ENCODE results near the gene LRRC71. TPM values are rescaled to one million over a fixed set of nuclear protein-coding genes. Genes with fewer than 3 reads are reported as not detected.

LRRC71 gene
- total and polyA plus RNA-seq, 2 of the 13 experiments (the other 11 are each of a cell fraction or from before 2014, with no cell fraction given): not detected

- Histone ChIP-seq H3K4me1 (ENCODE audit: insufficient read depth, low read length) (peaks cover 28% of the 10 kb centered on the region), H3K4me3 (replicated peaks in 1 of 3; ENCODE audit: insufficient read depth in 1 of 3, low read depth in 2 of 3, low read length in 3 of 3) (no peak overlapping the region), H3K27me3 (ENCODE audit: control insufficient read depth in 1 of 2, insufficient read depth in 2 of 2, low read length in 2 of 2) (peaks cover 4 to 72% of the 10 kb centered on the region in 2 experiments; a peak in 4 of 5 replicates), H2AFZ (ENCODE audit: low read length) (no peak overlapping the region), H3K9ac (ENCODE audit: insufficient read depth, low read depth, low read length) (no peak overlapping the region), H3K79me2 (ENCODE audit: insufficient read depth, low read length) (no peaks in the 10 kb centered on the region), H4K20me1 (ENCODE audit: insufficient read depth, low read length) (no peaks in the 10 kb centered on the region), H3K27ac (ENCODE audit: extremely low read length, insufficient read depth, low read length) (no peak overlapping the region), H3K4me2 (ENCODE audit: low read depth, low read length) (no peak overlapping the region), H3K36me3 (replicated peaks in 1 of 2; ENCODE audit: control insufficient read depth in 1 of 2, insufficient read depth in 2 of 2, low read length in 2 of 2) (no peaks in the 10 kb centered on the region), H3K9me3 (ENCODE audit: low read length) (no peaks in the 10 kb centered on the region)
- 41% methylated on average over 5 of the region's 12 CpGs for WGBS (ENCODE audit: low lambda C conversion rate)
- DNase-seq (ENCODE audit: low spot score): no peak
- ChIA-PET CTCF (ENCODE audit: low intra/inter-chr PET ratio, low total read pairs) (no interaction called here), POLR2A (no interaction called here)
- no peak for FAIRE-seq
- intact Hi-C loops (cut with micrococcal nuclease; ENCODE audit: unreplicated experiment): no loop called here
- no peak for ATAC-seq
- BruUV-seq (replicated peaks): no TSS peak
- no peak for TF ChIP-seq ZFY (CRISPR knock-in tag; IDR thresholded peaks at IDR 0.05)
- TF ChIP-seq EZH2 (conservative IDR thresholded peaks at IDR 0.05; ENCODE audit: low read depth, low read length): 0 out of 2 replicates have a peak, but pooled peaks have one; percentile 37
- in situ Hi-C loops (cut with HindIII; ENCODE audit: extremely low pct_ligation_motif_present, low pct_unique_long_range_greater_than_20kb): loop anchor here (5.0 kb wide), 1 partner anchor 32 kb away; no protein-coding TSS in a partner anchor
These were observed 25.5 kb upstream of the LRRC71 start for GRCh38 chr1:156894711-156895454.

- no peak for FAIRE-seq
- BruUV-seq (replicated peaks): no TSS peak
- ATAC-seq: no peak
- no peak for DNase-seq (ENCODE audit: low spot score)
- H3K27me3 ChIP-seq (ENCODE audit: control insufficient read depth in 1 of 2, insufficient read depth in 2 of 2, low read length in 2 of 2): peaks cover 4 to 77% of the 10 kb centered on the region in 2 experiments; a peak in 4 of 5 replicates
- in situ Hi-C loops (cut with HindIII; ENCODE audit: extremely low pct_ligation_motif_present, low pct_unique_long_range_greater_than_20kb) (no loop called here), intact Hi-C loops (cut with micrococcal nuclease; ENCODE audit: unreplicated experiment) (no loop called here)
- ChIA-PET POLR2A (no interaction called here), CTCF (ENCODE audit: low intra/inter-chr PET ratio, low total read pairs) (no interaction called here)
- H4K20me1 ChIP-seq (ENCODE audit: insufficient read depth, low read length): no peaks in the 10 kb centered on the region
- no peaks in the 10 kb centered on the region for H3K9me3 ChIP-seq (ENCODE audit: low read length)
- no peak overlapping the region for H3K4me2 ChIP-seq (ENCODE audit: low read depth, low read length)
- H3K4me1 ChIP-seq (ENCODE audit: insufficient read depth, low read length): peaks cover 28% of the 10 kb centered on the region
- 39% methylated on average over 4 of the region's 4 CpGs for WGBS (ENCODE audit: low lambda C conversion rate)
- H3K79me2 ChIP-seq (ENCODE audit: insufficient read depth, low read length): no peaks in the 10 kb centered on the region
- H3K4me3 ChIP-seq (replicated peaks in 1 of 3; ENCODE audit: insufficient read depth in 1 of 3, low read depth in 2 of 3, low read length in 3 of 3): no peak overlapping the region
- no peak overlapping the region for H2AFZ ChIP-seq (ENCODE audit: low read length)
- H3K36me3 ChIP-seq (replicated peaks in 1 of 2; ENCODE audit: control insufficient read depth in 1 of 2, insufficient read depth in 2 of 2, low read length in 2 of 2): no peaks in the 10 kb centered on the region
- H3K9ac ChIP-seq (ENCODE audit: insufficient read depth, low read depth, low read length): no peak overlapping the region
- no peak overlapping the region for H3K27ac ChIP-seq (ENCODE audit: extremely low read length, insufficient read depth, low read length)
- TF ChIP-seq ZBTB8A (CRISPR knock-in tag; IDR thresholded peaks at IDR 0.05; ENCODE audit: borderline replicate concordance, low read depth) (no peak), SRY (CRISPR knock-in tag; IDR thresholded peaks at IDR 0.05) (no peak), ZNF451 (CRISPR knock-in tag; IDR thresholded peaks at IDR 0.05) (no peak), ZNF512 (CRISPR knock-in tag; IDR thresholded peaks at IDR 0.05) (no peak), MAFF (IDR thresholded peaks at IDR 0.05; ENCODE audit: low read depth, low read length) (no peak), ZNF605 (CRISPR knock-in tag; IDR thresholded peaks at IDR 0.05) (no peak), MBNL3 (CRISPR knock-in tag; conservative IDR thresholded peaks at IDR 0.05) (no peak), ZNF234 (CRISPR knock-in tag; conservative IDR thresholded peaks at IDR 0.05) (no peak), HNRNPLL (IDR thresholded peaks at IDR 0.05; ENCODE audit: low read depth, low read length, poor library complexity, severe bottlenecking) (no peak), ZNF280D (CRISPR knock-in tag; IDR thresholded peaks at IDR 0.05) (no peak), MAFK (conservative IDR thresholded peaks at IDR 0.05 in 1 of 2, IDR thresholded peaks at IDR 0.05 in 1 of 2; ENCODE audit: low read length in 2 of 2) (no peak), ZMYM3 (CRISPR knock-in tag; IDR thresholded peaks at IDR 0.05) (no peak)
These were observed 25.0 kb upstream of the LRRC71 start for GRCh38 chr1:156895455-156895812.

All from HepG2 (cell line).